Right hindlimb (tissue), 1 donor: ENCODE results near the gene GRIK4.
"Not testable (repeated sequence)": the region's sequence is repeated elsewhere in the genome, so short reads cannot be mapped to it uniquely, and the experiment has no call there.

ENCODE experiments used
- DNase-seq: peaks from one replicate; pipeline ENCODE4 v3.0.0-alpha.2; 2018

The GRIK4 gene

GRCh38 chr11:120511116-120511819 is at the start of gene GRIK4:
TSS of gene GRIK4 (plus strand) at chr11:120511748. CDS start at chr11:120660319, 148,571 bp downstream.
- DNase-seq, result peak; percentile 88

- DNase-seq, result no peak
Measured at GRCh38 chr11:120462825-120463224, 48.7 kb upstream of the GRIK4 start.

GRCh38 chr11:120465921-120466534 is 45.5 kb upstream of the GRIK4 start:
- DNase-seq, result no peak

- no peak for DNase-seq
Measured at GRCh38 chr11:120467627-120468026, 43.9 kb upstream of the GRIK4 start.

- no peak for DNase-seq
Measured at GRCh38 chr11:120471131-120471530, 40.4 kb upstream of the GRIK4 start.

GRCh38 chr11:120471994-120472393 is 39.6 kb upstream of the GRIK4 start:
- no peak for DNase-seq

GRCh38 chr11:120473503-120473902 is 38.0 kb upstream of the GRIK4 start:
- no peak for DNase-seq

GRCh38 chr11:120482149-120482548 is 29.4 kb upstream of the GRIK4 start:
- DNase-seq, result no peak

GRCh38 chr11:120484722-120485121 is 26.8 kb upstream of the GRIK4 start:
- DNase-seq, result no peak

GRCh38 chr11:120486138-120486537 is 25.4 kb upstream of the GRIK4 start:
- no peak for DNase-seq

GRCh38 chr11:120489799-120490198 is 21.7 kb upstream of the GRIK4 start:
- DNase-seq, result no peak

GRCh38 chr11:120492486-120492885 is 19.1 kb upstream of the GRIK4 start:
- no peak for DNase-seq

- no peak for DNase-seq
Measured at GRCh38 chr11:120494595-120494994, 17.0 kb upstream of the GRIK4 start.

GRCh38 chr11:120499088-120499487 is 12.5 kb upstream of the GRIK4 start:
- DNase-seq, result no peak

- no peak for DNase-seq
Measured at GRCh38 chr11:120499859-120500258, 11.7 kb upstream of the GRIK4 start.

- no peak for DNase-seq
Measured at GRCh38 chr11:120500414-120501071, 11.0 kb upstream of the GRIK4 start.

GRCh38 chr11:120501440-120501839 is 10.1 kb upstream of the GRIK4 start:
- DNase-seq, result no peak

GRCh38 chr11:120501976-120502755 is 9.4 kb upstream of the GRIK4 start:
- no peak for DNase-seq

GRCh38 chr11:120503529-120503928 is 8.0 kb upstream of the GRIK4 start:
- not testable (repeated sequence) for DNase-seq

- DNase-seq, result no peak
Measured at GRCh38 chr11:120505801-120506425, 5.6 kb upstream of the GRIK4 start.

GRCh38 chr11:120509346-120510053 is 2.0 kb upstream of the GRIK4 start:
- DNase-seq, result no peak
